ENCODE results near the gene KLHL42. TPM values are rescaled to one million over a fixed set of nuclear protein-coding genes. Genes with fewer than 3 reads are reported as not detected.

The KLHL42 gene
- total and polyA plus RNA-seq, 2 donors from 2014 or later, result 6.6 to 21.2 TPM

- H3K4me3 ChIP-seq (ENCODE audit: low read length in 3 of 3), result no peak overlapping the region
- no peak overlapping the region for H3K27ac ChIP-seq (ENCODE audit: low read depth in 2 of 2, low read length in 2 of 2)
- H3K4me1 ChIP-seq (ENCODE audit: control insufficient read depth in 2 of 3, insufficient read depth in 2 of 3, low read depth in 1 of 3, low read length in 3 of 3), result peaks cover 0 to 2% (median 0%) of the 10 kb centered on the region in 3 donors
- no peak for FAIRE-seq
- H3K9me3 ChIP-seq (ENCODE audit: control insufficient read depth in 2 of 3, insufficient read depth in 1 of 3, low read length in 3 of 3), result no peaks in the 10 kb centered on the region
- no peak overlapping the region for H3K9ac ChIP-seq (ENCODE audit: low read length in 3 of 3)
- intact Hi-C loops (cut with DNase I), result no loop called here
- H3K27me3 ChIP-seq (ENCODE audit: control insufficient read depth, insufficient read depth, low read length), result no peaks in the 10 kb centered on the region
- DNase-seq, result no peak
- TF ChIP-seq CTCF (IDR thresholded peaks at IDR 0.05; ENCODE audit: borderline replicate concordance, extremely low read depth, insufficient read depth), result no peak
- H3K36me3 ChIP-seq (ENCODE audit: control insufficient read depth in 2 of 3, insufficient read depth in 3 of 3, low read length in 3 of 3), result no peaks in the 10 kb centered on the region
Measured at GRCh38 chr12:27820564-27820963, 40.5 kb downstream of the KLHL42 start.

GRCh38 chr12:27821259-27821973 is 41.4 kb downstream of the KLHL42 start:
- peak overlapping the region in 1 of 3 donors; percentile 17 for H3K4me3 ChIP-seq (ENCODE audit: low read length in 3 of 3)
- TF ChIP-seq CTCF (IDR thresholded peaks at IDR 0.05; ENCODE audit: borderline replicate concordance, extremely low read depth, insufficient read depth), result peak; percentile 72
- H3K36me3 ChIP-seq (ENCODE audit: control insufficient read depth in 2 of 3, insufficient read depth in 3 of 3, low read length in 3 of 3), result no peaks in the 10 kb centered on the region
- peaks cover 0 to 2% (median 0%) of the 10 kb centered on the region in 3 donors for H3K4me1 ChIP-seq (ENCODE audit: control insufficient read depth in 2 of 3, insufficient read depth in 2 of 3, low read depth in 1 of 3, low read length in 3 of 3)
- peak overlapping the region in 1 of 3 donors; percentile 49 for H3K9ac ChIP-seq (ENCODE audit: low read length in 3 of 3)
- no peaks in the 10 kb centered on the region for H3K27me3 ChIP-seq (ENCODE audit: control insufficient read depth, insufficient read depth, low read length)
- no peak overlapping the region for H3K27ac ChIP-seq (ENCODE audit: low read depth in 2 of 2, low read length in 2 of 2)
- intact Hi-C loops (cut with DNase I), result no loop called here
- FAIRE-seq (no peak), DNase-seq (peak in 3 of 5 donors; percentile 47 to 93 (median 87))
- H3K9me3 ChIP-seq (ENCODE audit: control insufficient read depth in 2 of 3, insufficient read depth in 1 of 3, low read length in 3 of 3), result no peaks in the 10 kb centered on the region

- Histone ChIP-seq H3K27ac (ENCODE audit: low read depth in 2 of 2, low read length in 2 of 2) (no peak overlapping the region), H3K4me3 (ENCODE audit: low read length in 3 of 3) (no peak overlapping the region), H3K27me3 (ENCODE audit: control insufficient read depth, insufficient read depth, low read length) (no peaks in the 10 kb centered on the region), H3K9me3 (ENCODE audit: control insufficient read depth in 2 of 3, insufficient read depth in 1 of 3, low read length in 3 of 3) (no peaks in the 10 kb centered on the region), H3K36me3 (ENCODE audit: control insufficient read depth in 2 of 3, insufficient read depth in 3 of 3, low read length in 3 of 3) (no peaks in the 10 kb centered on the region), H3K4me1 (ENCODE audit: control insufficient read depth in 2 of 3, insufficient read depth in 2 of 3, low read depth in 1 of 3, low read length in 3 of 3) (peaks cover 0 to 2% (median 0%) of the 10 kb centered on the region in 3 donors), H3K9ac (ENCODE audit: low read length in 3 of 3) (no peak overlapping the region)
- FAIRE-seq (no peak), DNase-seq (no peak)
- no peak for TF ChIP-seq CTCF (IDR thresholded peaks at IDR 0.05; ENCODE audit: borderline replicate concordance, extremely low read depth, insufficient read depth)
- intact Hi-C loops (cut with DNase I), result no loop called here
Measured at GRCh38 chr12:27822076-27822712, 42.2 kb downstream of the KLHL42 start.
